ENCODE data around the gene ODC1.
"Not testable (repeated sequence)": the region's sequence is repeated elsewhere in the genome, so short reads cannot be mapped to it uniquely, and the experiment has no call there.

ODC1 gene

GRCh38 chr2:10478916-10479315 is 30.8 kb upstream of the ODC1 start:
- DNase-seq (ENCODE audit: low spot score) (no peak), FAIRE-seq (no peak)

DNA sequence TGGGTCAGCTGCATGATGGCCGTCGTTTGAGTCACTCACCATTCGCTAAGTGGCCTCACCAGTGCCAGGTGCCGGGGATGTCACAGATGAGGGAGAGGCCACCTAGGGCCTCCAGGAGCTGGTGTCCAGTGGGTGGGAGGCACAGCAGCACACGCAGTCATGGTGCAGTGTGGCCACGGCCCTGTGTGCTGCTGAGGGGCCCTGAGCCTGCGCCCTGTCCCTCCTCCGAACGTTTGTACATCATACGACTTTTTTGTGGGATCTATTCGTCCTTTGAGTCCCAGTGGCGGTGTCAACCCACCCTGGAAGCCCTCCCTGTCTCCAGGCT is 30.1 kb upstream of the ODC1 start:
- FAIRE-seq, result no peak
- DNase-seq (ENCODE audit: low spot score), result no peak

DNA sequence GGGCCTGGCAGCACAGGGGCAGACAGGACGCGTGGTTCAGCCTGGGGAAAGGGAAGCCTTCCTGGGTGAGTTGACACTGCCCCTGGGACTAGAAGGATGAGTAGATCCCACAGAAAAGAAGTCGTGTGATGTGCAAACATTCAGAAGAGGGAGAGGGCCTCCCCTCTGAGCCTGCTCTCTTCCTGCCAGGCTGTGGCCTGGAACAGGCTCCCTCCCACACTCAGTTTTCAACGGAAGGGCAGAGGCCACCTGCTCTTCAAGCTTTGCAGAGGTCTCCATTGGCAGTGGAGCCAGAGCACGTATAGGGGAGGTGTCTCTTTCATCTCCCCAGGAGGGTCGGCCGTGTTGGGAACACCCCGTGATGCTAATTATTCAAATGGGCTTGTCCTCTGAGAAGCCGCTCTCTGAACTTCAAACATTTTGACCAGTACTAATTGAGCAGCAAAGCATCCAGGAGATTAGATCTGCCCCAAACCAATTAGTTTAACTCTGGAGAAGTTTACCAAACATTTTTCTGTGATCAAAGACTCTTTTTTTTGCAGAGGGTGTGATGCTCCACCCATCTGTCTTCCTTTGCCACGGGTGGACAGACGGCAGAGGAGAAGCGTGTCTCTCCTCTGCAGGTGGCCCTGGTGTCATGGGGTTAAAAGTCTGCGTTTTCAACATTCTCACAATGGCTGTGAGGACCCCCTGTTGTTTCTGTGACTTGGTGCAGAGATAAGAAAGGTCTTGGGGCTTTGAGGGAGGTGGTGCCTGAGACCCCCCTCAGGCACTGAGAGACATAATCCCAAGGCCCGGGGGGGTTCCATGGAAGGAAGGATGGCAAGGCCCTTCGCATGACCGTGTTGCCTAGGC is 29.5 kb upstream of the ODC1 start:
- DNase-seq (ENCODE audit: low spot score), result no peak
- FAIRE-seq, result peak; percentile 59

- DNase-seq (ENCODE audit: low spot score) (no peak), FAIRE-seq (no peak)
These were observed 28.8 kb upstream of the ODC1 start for GRCh38 chr2:10476723-10477442.

DNA sequence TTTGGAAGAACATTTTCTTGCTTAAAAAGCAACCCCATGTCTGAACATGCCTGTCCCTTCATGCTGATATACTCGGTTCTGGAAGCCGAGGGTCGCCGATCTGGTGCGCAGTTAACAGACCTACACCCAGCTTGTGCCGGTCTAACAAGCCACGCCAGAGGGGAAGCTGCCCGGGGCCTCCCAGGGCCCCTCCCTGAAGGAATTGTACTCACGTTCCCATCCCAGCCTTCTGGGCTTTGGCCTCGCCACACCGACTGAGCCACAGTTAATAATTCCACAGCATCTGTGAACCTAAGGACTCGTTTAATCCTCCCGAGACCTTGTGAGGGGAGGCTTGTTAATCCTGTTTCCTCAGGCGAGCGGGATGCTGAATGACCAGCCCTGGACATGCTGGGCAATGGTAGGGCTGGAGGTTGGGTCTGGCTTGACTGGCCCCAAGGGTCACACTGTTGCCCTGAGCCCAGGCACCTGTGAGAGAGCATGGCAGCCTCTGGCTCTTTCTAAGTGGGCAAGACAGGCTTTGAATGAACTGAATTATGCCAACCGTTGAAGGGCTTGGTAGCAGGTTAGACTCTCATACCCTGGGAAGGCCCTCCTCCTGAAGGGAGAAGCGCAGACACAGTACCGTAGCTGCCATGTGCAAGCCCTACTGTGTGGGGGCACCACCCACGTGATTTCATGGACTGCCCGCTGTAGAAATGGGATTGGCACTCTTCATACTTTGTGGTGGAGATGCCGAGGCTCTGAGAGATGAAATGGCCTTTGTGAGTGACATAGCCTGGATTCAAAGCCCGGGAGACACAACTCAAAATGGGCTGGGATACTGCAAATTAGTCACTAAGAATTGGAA is 27.9 kb upstream of the ODC1 start:
- DNase-seq (ENCODE audit: low spot score), result no peak
- no peak for FAIRE-seq

- no peak for DNase-seq (ENCODE audit: low spot score)
These were observed 27.1 kb upstream of the ODC1 start for GRCh38 chr2:10475221-10475722.

DNA sequence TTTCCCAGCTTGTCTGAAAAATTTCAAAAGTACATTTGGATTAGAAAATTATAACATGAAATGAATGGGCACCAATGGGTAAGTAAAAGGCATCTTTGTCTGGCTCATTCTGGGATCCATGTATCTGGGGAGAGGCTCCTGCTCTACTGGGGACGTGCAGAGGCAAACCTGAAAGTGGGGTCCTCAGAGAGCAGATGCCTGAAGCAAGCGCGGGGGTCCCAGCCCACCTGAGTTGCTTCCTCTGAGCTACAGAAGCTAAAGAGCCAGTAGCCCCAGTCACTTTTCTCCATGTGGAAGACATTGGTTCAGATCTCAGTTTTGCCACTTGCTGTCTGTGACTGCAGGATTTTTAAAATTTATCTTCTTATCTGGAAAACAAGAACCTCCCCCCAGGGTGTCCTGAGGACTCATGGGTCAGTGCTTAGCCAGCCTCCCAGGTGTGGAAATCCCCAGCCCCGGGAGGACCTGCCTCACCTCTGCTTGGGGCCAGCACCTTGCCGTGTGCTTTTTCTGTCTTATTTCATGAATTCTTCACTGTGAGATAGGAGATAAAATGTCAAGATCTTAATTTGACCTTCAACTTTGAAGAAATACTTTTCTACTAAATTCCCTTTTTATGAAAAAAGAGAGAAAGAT is 25.1 kb upstream of the ODC1 start:
- no peak for DNase-seq (ENCODE audit: low spot score)
- no peak for FAIRE-seq

More at GRCh38 chr2:10475221-10475722, 27.1 kb upstream of the ODC1 start:
- FAIRE-seq, result no peak

GRCh38 chr2:10471955-10472354 is 23.8 kb upstream of the ODC1 start:
- no peak for FAIRE-seq
- DNase-seq (ENCODE audit: low spot score), result no peak

GRCh38 chr2:10471046-10471571 is 23.0 kb upstream of the ODC1 start:
- FAIRE-seq (no peak), DNase-seq (ENCODE audit: low spot score) (no peak)

- FAIRE-seq, result peak; percentile 9
These were observed 22.0 kb upstream of the ODC1 start for GRCh38 chr2:10469955-10470608.

DNA sequence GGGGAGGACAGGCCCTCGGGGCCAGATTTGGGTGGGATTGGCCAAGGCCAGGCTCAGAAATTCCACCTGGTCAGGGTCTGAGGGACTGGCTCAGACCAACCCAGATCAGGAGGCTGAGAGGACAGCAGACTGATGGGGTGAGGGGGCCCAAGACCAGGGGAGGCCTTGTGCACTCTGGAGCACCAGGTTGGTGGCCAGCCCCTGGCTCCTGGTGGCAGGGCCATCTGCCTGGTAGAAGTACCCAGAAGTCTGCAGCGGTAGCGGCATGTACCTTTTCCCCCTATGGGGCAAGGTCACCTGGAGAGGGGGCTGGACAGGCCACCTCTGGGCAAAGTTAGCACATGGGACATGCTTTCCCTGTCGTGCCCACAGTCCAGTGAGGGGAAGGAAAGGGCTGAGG is 21.2 kb upstream of the ODC1 start:
- DNase-seq (ENCODE audit: low spot score), result no peak

More at GRCh38 chr2:10469955-10470608, 22.0 kb upstream of the ODC1 start:
- DNase-seq (ENCODE audit: low spot score), result no peak

DNA sequence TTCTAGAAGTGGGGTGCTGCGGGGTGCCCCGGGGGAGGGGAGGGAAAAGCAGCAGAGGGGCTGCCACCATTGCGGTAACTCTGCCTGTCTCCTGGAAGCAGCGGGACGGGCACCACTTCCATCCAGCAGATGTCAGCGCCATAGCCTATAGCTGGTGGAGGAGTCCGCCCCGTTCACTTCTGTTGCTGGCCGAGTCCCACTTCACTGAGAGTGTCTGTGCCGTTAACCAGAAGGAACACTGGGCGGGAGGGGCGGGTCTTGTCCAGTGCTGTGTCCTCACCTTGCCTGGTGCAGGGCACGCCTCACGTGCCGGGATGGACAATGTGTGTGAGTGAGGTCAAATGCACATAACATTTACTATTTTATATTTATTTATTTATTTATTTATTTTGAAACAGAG is 19.3 kb upstream of the ODC1 start:
- no peak for FAIRE-seq
- no peak for DNase-seq (ENCODE audit: low spot score)

More for the DNA sequence above, 21.2 kb upstream of the ODC1 start:
- FAIRE-seq, result no peak

DNA sequence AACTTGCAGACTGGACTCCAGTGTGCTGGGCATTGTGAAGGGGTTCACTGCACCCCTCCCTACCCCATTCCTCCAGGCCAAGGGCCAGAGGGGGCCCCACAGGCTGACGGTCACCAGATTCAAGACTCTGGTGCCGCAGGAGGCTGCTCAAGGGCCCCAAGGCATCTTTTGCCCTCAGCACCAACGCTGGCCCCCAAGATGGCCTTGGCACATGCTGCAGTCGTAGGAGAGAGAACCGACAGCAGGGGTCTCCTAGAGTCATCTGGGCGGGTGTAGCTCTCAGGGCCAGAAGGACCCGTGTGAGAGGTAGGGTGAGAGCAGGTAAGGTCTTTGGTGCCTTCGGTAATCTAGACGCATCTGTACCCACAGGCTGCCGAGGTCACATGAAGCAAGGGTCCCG is 18.7 kb upstream of the ODC1 start:
- FAIRE-seq, result no peak
- DNase-seq (ENCODE audit: low spot score), result no peak

DNA sequence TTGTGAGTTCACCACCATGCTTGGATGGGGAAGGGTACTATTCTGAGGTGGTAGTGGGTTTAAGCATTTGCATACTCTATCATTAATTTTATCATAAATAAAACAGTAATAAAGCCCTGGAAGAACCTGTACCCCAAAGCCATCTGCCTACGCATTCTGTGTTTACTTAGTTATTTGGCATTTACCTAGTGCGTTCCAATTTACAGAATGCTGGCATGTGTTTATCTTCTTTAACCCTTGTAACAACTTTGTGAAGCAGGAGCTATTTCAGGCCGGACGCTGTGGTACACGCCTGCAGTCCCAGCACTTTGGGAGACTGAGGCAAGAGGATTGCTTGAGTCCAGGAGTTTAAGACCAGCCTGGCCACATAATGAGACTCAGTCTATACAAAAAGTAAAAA is 17.8 kb upstream of the ODC1 start:
- FAIRE-seq (no peak), DNase-seq (ENCODE audit: low spot score) (no peak)

DNA sequence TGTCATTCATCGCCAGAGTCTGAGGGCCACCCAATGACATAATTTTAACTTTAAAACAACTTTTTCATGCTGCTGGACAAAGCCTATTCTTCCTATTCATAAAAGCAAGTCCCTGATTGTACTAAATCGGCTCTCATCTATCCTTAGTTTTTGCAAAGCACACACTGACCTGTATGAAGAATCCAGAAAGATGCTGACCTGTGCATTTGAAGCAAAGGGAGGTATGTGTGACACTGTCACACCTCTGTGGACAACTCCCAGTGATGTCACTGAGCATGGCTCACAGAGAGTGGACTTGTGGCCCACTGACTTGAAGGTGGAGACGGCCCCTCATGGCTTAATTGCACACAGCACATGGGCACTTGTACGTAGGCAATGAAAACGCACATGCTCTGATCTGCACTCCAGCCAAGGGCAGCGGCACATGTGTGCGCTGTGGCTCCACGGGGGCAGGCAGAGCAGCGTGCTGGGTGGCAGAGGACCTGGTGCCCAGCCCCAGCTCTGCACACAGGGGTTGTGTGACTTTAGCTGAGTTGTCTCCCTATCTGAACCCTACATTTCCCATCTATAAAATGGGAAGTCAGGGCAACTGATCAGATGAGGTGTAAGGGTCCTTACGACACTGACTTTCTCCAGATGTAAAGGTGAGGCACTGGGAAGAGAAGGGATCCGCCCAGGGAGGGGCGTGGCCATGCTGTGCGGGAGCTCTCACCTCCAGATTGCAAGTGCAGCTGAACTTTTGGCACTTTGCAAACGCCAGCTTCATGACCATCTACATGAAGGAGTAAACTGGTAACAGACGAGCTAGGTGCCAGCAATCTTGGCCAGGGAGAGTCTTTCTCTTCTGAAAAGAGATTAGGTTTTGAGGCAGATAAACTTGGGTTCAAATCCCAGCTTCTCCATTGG is 14.3 kb upstream of the ODC1 start:
- FAIRE-seq (no peak), DNase-seq (ENCODE audit: low spot score) (no peak)

GRCh38 chr2:10460366-10460796 is 12.3 kb upstream of the ODC1 start:
- DNase-seq (ENCODE audit: low spot score) (no peak), FAIRE-seq (no peak)

DNA sequence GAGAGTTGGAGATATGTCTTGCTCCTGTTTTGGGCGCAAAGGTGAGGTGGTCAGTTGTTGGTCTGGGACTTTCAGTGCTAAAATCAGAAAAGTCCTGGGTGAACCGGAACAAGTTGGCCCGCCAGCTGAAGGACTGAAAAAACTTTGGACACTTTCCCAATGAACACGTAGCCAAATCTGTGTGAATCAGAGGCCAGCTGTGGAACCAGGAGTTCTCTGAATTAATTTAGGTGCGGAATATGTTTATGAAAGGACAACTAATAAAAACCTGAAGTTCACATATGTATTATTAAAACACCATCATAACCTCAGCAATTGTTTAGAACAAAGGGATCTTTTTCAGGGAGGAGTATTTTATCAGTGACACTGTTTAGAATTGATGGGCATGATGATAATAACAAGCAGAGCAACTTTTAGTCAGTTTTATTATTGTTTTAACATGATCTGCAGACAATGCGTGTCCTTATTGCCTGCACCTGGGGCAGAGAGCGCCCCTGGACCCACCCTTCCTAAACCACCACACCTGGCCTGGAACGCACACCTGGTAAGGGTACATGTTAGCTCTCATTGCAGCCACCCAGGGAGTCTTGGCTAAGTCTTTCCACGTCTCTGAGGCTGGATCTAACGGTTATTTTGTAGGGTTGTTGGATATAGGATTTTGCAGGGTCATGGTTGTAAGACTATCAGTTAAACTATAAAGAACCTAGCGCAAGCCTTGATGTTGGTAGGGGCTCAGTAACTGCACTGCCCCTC is 9.9 kb upstream of the ODC1 start:
- DNase-seq (ENCODE audit: low spot score) (no peak), FAIRE-seq (no peak)

DNA sequence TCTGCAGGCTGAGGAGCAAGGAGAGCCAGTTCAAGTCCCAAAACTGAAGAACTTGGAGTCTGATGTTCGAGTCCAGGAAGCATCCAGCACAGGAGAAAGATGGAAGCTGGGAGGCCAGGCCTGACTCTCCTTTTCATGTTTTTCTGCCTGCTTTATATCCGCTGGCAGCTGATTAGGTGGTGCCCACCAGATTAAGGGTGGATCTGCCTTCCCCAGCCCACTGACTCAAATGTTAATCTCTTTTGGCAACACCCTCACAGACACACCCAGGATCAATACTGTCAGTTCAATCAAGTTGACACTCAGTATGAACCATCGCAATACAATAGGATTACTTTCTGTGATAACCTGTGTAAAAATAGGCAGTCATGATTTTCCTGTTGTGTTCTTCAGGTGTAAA is 9.1 kb upstream of the ODC1 start:
- not testable (repeated sequence) for FAIRE-seq; DNase-seq (ENCODE audit: low spot score)

DNA sequence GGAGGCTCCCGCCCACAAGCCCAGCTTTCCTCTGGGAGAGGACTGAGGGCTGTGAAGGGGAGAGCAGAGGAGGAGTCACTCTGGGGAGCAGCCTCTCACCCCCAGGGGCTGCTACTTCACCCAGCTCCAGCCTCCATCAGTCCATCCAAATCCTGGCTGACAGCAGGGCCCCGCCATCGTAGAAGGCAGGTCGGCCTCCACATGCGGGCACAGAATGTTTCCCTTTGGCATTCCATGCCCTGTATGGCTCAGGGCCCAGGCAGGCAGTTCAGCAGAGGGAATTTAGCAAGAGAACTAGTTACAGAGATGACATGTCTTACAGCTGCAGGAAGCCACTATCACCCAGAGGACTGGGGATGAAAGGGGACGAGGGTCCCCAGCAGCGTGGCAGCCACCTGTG is 6.4 kb upstream of the ODC1 start:
- no peak for DNase-seq (ENCODE audit: low spot score)
- FAIRE-seq, result no peak

All from urothelium cell line (cell line).